NOMO-1 treated with dmso at 0.1 percent for 144 hours (cell line): ENCODE measurements around the gene MAP3K7CL.

ENCODE experiments used
- DNase-seq: peaks from one replicate; lab custom pipeline; 2025; ENCODE audit not compliant: unreplicated experiment; lab: John Stamatoyannopoulos, UW

MAP3K7CL gene

DNA sequence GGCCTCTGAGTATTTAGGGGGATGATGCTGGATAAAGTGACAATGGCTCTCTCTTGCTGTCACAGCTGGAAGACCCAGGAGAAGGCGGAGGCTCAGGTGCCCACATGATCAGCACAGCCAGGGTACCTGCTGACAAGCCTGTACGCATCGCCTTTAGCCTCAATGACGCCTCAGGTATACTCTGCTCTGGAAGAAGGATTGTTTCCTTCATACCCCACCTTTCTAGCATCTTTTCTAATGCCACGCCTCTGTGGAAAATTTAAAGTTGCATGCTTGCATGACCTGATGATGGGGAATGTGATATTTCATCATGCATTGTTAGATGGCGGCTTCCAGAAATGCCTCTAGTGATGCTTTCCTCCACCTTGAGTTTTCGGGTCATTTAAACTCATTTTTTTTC, 2.8 kb downstream of the MAP3K7CL start:
- DNase-seq = no peak

- no peak for DNase-seq
These were observed 3.4 kb downstream of the MAP3K7CL start for GRCh38 chr21:29133796-29134195.

DNA sequence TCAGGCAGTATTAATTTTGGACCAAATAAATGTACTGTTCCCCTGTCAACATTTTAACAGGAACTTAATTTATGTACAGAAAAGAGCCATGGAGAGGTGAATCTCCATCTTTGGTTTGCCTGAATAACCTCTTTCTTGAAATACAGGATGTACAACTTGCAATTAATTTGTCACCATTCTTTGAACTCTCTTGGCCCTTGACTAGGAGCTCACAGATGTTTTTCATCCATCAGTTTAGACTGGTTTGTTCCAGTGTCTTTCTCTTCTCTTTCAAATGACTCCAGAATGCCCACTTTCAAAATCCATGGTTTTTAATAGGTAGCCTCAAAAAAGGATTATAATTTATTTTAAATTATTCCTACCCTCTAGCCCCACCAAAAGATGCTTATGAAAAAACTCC, 5.0 kb downstream of the MAP3K7CL start:
- DNase-seq = no peak

DNA sequence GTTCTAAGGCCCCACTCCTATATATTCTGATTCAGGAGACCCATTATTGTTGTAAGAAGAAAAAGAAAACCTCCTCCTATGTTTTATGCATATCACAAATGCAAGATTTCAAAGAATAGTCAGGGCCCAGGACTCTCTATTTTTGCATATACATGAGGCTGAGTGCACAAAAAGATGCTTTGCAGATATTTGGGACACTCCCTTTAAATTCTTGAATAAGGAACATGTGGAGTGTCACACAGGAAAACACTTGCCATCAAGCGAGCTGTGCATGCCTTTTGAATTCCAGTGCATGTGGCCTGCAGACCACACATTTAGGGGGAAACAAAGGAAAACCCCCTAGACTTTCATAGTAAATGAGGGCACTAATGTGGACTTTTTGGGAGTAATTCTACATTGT, 5.6 kb downstream of the MAP3K7CL start:
- DNase-seq = no peak

DNA sequence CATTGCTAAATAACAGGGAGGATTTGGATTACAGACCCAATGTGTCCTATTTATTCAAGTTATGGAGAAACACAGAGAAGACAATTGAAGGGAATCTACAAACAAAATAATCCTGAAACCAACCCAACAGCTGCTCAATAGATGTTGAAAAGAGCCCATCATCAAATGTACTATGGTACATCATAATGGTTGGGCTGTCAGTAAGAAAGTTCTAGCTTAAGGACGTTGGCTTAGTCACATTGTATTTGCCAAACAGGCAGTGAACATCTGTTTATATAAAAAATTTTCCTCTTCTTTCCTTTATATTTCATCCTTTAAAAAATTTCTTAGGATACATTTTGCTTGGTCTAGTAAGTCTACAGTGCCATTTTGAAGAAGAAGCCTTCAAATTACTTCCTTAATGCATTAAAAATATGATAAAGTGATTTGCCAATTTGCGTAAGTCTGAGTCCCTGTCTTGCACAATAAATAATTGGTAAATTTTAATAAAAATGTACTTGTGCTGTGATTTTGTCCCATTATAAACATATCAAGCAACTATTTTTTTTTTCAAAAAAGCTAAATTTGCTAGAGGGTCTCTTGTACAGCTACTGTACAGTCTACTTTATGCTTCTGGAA, 14.4 kb downstream of the MAP3K7CL start:
- no peak for DNase-seq

GRCh38 chr21:29145354-29145782, 14.9 kb downstream of the MAP3K7CL start:
- DNase-seq = no peak

- no peak for DNase-seq
These were observed 15.5 kb downstream of the MAP3K7CL start for GRCh38 chr21:29145852-29146453.

DNA sequence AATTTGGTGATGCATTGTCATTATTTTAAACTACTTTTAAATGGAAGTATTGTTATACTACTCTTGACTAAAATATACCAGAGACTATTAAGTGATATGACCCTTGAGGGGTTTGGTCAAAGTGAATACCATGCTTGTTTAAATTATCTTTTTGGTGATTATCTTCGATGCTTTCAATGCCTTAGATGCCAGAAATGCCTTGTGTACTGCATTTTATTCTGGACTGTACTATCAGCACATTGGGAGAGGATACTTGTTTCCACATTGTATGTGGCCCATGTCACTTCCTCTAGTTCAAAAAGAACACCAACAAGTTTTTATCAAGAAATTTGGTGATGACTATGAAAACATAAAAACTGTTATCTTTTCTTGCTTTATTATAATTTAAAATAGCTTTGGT, 16.3 kb downstream of the MAP3K7CL start:
- DNase-seq = no peak

GRCh38 chr21:29148530-29148929, 18.1 kb downstream of the MAP3K7CL start:
- DNase-seq = no peak

GRCh38 chr21:29149808-29150425, 19.5 kb downstream of the MAP3K7CL start:
- no peak for DNase-seq

DNA sequence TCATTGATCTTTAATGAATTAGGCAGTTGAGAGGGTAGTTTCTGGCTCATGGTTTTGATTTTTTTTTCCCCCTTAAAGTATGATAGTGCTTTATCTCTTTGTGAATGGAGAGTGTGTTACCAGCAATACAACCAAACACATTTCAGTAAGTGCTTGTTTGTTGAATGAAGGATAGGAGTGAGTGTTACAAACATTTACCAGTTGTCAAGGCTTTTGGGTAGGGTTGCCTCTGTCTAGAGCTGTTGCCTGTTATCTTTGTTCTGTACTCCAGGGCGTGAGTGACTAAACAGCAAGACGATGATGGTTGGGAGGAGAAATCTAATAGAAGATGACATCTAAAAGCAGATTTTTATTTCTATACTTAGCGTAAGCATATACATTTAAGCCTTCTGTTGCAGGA, 21.5 kb downstream of the MAP3K7CL start:
- no peak for DNase-seq

DNA sequence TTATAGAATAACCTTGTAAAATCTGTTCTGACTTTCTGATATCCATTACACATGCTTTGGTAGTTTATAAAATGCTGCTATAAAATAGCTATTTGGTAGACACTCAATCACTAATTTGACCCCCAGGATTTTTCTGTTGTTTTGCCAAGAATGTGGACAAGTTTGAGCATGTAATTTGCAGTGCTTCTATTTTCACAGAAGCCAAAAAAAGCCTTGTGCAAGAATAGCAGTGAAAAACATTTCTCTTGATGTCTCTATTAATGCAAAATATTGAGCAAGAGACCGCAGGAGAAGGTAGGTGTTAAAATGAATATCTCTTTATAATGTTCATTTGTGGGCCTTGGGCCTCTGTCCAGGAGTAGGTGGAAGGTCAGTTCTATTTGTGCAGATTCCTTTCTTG, 22.5 kb downstream of the MAP3K7CL start:
- DNase-seq = no peak

DNA sequence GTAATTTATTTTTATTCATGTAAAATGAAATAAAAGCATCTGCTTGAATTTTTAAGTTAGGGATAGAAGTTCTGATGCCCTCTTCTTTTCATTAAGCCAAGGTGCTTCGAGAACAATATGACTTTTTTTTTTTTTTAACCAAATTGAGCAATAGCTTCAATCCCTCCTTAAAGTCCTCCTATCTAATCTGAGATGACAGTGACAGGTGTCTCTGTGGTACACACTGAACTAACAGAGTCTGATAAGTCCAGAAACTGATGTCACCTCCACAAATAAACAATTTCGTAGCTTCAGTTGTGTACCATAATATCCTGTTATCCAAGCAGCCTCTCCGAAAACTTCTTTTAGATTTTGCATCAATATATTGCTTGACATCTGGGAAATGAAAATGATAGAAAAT, 23.8 kb downstream of the MAP3K7CL start:
- DNase-seq = no peak

DNA sequence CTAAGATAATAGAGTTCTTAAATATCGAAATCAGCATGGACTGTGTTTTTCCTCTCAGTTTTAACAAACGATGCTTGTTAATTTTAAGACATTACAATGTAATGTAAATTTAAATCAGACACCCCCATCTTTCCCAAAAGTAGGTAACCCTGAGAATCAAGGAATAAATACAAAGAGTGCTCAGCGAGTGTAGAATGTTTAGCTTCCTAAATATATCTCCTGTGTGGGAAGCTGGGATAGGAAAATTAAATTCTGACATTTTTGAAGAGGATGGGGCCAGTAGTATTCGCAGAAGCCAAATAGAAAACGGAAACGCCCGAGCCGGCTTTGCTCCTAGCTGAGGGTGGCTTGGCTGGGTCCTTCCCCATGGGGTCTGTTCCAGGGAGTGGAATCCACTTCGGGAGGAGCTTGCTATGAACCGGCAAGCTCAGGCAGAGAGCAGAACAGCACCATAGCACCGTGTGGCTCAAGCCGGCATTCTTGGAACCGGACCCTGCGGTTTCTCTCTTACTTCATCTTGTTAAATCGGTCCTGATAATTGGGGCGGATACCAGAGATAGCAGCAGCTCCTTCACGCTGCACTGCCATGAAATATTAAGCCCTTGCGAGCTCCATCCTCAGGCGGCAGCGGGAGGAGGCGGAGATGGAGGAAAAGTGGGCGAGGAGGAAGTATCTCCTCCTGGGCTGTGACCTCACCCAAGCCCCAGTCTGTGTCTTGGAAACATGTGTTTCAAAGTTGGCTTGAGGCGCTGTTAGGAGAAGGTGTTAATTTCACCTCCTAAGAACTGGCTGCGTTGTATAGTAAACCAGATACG, 24.9 kb downstream of the MAP3K7CL start:
- no peak for DNase-seq

- DNase-seq = no peak
These were observed 25.5 kb downstream of the MAP3K7CL start for GRCh38 chr21:29155933-29156260.

GRCh38 chr21:29157080-29157479, 26.6 kb downstream of the MAP3K7CL start:
- no peak for DNase-seq

- no peak for DNase-seq
These were observed 29.4 kb downstream of the MAP3K7CL start for GRCh38 chr21:29159842-29160241.

DNA sequence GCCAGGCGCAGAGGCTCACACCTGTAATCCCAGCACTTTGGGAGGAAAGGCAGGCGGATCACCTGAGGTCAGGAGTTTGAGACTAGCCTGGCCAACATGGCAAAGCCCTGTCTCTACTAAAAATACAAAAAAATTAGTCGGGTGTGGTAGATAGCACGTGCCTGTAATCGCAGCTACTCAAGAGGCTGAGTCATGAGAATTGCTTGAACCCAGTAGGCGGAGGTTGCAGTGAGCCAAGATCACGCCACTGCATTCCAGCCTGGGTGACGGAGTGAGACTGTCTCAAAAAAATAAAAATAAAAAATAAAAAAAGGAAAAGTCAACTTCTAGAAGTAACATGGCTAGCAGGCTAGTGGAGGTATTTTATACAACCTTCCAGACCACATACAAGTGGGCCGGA, 32.4 kb downstream of the MAP3K7CL start:
- DNase-seq = peak; percentile 7

- DNase-seq = peak; percentile 74
These were observed 33.1 kb downstream of the MAP3K7CL start for GRCh38 chr21:29163341-29164115.

GRCh38 chr21:29164323-29164942, 34.0 kb downstream of the MAP3K7CL start:
- DNase-seq = peak; percentile 16

- no peak for DNase-seq
These were observed 35.9 kb downstream of the MAP3K7CL start for GRCh38 chr21:29166323-29166722.
